ENCODE measurements around the gene SPTBN5. TPM values are rescaled to one million over a fixed set of nuclear protein-coding genes. Genes with fewer than 3 reads are reported as not detected.

SPTBN5 gene
- total RNA-seq, 2 experiments from 2014 or later, result 0.54 to 0.91 TPM

- DNase-seq (no peak), ATAC-seq (no peak)
- H3K36me3 Mint-ChIP-seq, result peaks cover 33% of the 10 kb centered on the region
- H3K4me3 Mint-ChIP-seq, result no peak overlapping the region
- H3K9me3 Mint-ChIP-seq (ENCODE audit: low read depth), result peaks cover 3% of the 10 kb centered on the region
- peaks cover 10% of the 10 kb centered on the region for H3K4me1 Mint-ChIP-seq
- CTCF ChIA-PET, result interaction anchor here (1.5 to 1.7 kb wide), 3 partner anchors 83 to 134 kb away, joined by 3 to 7 read pairs (median 3); no protein-coding TSS in a partner anchor
- H3K27me3 Mint-ChIP-seq, result no peaks in the 10 kb centered on the region
- no peak overlapping the region for H3K27ac Mint-ChIP-seq
Observed at GRCh38 chr15:41906608-41907007, 12.8 kb upstream of the SPTBN5 start.

- H3K4me3 Mint-ChIP-seq, result no peak overlapping the region
- H3K27me3 Mint-ChIP-seq, result no peaks in the 10 kb centered on the region
- CTCF ChIA-PET, result interaction anchor here (0.6 to 7.0 kb wide), 43 partner anchors 8 to 504 kb away, joined by 3 to 130 read pairs (median 4); partner anchors contain the start of genes EHD4, JMJD7, MAPKBP1 and MGA
- no peak for ATAC-seq
- H3K36me3 Mint-ChIP-seq, result peaks cover 38% of the 10 kb centered on the region
- peak overlapping the region; percentile 74 for H3K27ac Mint-ChIP-seq
- H3K4me1 Mint-ChIP-seq, result peaks cover 14% of the 10 kb centered on the region
- peaks cover 3% of the 10 kb centered on the region for H3K9me3 Mint-ChIP-seq (ENCODE audit: low read depth)
- no peak for DNase-seq
Observed at GRCh38 chr15:41905036-41905793, 11.4 kb upstream of the SPTBN5 start.

- H3K4me3 Mint-ChIP-seq, result no peak overlapping the region
- H3K4me1 Mint-ChIP-seq, result peaks cover 18% of the 10 kb centered on the region
- peaks cover 3% of the 10 kb centered on the region for H3K9me3 Mint-ChIP-seq (ENCODE audit: low read depth)
- peaks cover 36% of the 10 kb centered on the region for H3K36me3 Mint-ChIP-seq
- DNase-seq, result peak; percentile 80
- peak; percentile 92 for ATAC-seq
- H3K27me3 Mint-ChIP-seq, result no peaks in the 10 kb centered on the region
- CTCF ChIA-PET, result interaction anchor here (0.6 to 7.0 kb wide), 43 partner anchors 8 to 503 kb away, joined by 3 to 130 read pairs (median 4); partner anchors contain the start of genes EHD4, JMJD7, MAPKBP1 and MGA
- peak overlapping the region; percentile 74 for H3K27ac Mint-ChIP-seq
Observed at GRCh38 chr15:41904541-41905005, 10.7 kb upstream of the SPTBN5 start.

- Mint-ChIP-seq H3K9me3 (ENCODE audit: low read depth) (peaks cover 3% of the 10 kb centered on the region), H3K27me3 (no peaks in the 10 kb centered on the region), H3K4me1 (peaks cover 20% of the 10 kb centered on the region), H3K36me3 (peaks cover 30% of the 10 kb centered on the region), H3K4me3 (no peak overlapping the region), H3K27ac (no peak overlapping the region)
- DNase-seq (no peak), ATAC-seq (no peak)
- CTCF ChIA-PET, result interaction anchor here (1.1 to 7.0 kb wide), 10 partner anchors 10 to 438 kb away, joined by 4 to 130 read pairs (median 14); partner anchors contain the start of genes MAPKBP1 and SPTBN5
Observed at GRCh38 chr15:41903782-41904181, 9.9 kb upstream of the SPTBN5 start.

GRCh38 chr15:41901431-41901830 is 7.6 kb upstream of the SPTBN5 start:
- Mint-ChIP-seq H3K27ac (no peak overlapping the region), H3K4me3 (no peak overlapping the region), H3K36me3 (peaks cover 16% of the 10 kb centered on the region), H3K9me3 (ENCODE audit: low read depth) (peaks cover 3% of the 10 kb centered on the region), H3K4me1 (peaks cover 20% of the 10 kb centered on the region), H3K27me3 (no peaks in the 10 kb centered on the region)
- ATAC-seq, result no peak
- DNase-seq, result no peak
- CTCF ChIA-PET, result interaction anchor here (0.6 to 7.0 kb wide), 5 partner anchors 8 to 205 kb away, joined by 3 to 130 read pairs (median 6); partner anchors contain the start of genes MAPKBP1 and SPTBN5

GRCh38 chr15:41900526-41901380 is 6.9 kb upstream of the SPTBN5 start:
- peaks cover 25% of the 10 kb centered on the region for H3K4me1 Mint-ChIP-seq
- H3K27me3 Mint-ChIP-seq, result no peaks in the 10 kb centered on the region
- no peak for DNase-seq

GRCh38 chr15:41899854-41900442 is 6.1 kb upstream of the SPTBN5 start:
- H3K4me1 Mint-ChIP-seq, result peaks cover 30% of the 10 kb centered on the region
- H3K4me3 Mint-ChIP-seq, result no peak overlapping the region
- H3K27me3 Mint-ChIP-seq, result no peaks in the 10 kb centered on the region
- no peaks in the 10 kb centered on the region for H3K9me3 Mint-ChIP-seq (ENCODE audit: low read depth)
- H3K36me3 Mint-ChIP-seq, result peaks cover 9% of the 10 kb centered on the region
- peak overlapping the region; percentile 30 for H3K27ac Mint-ChIP-seq
- DNase-seq, result no peak
- ATAC-seq, result no peak
- CTCF ChIA-PET, result interaction anchor here (2.6 to 7.0 kb wide), 2 partner anchors 55 to 126 kb away, joined by 6 to 130 read pairs; partner anchors contain the start of gene MAPKBP1

More at GRCh38 chr15:41900526-41901380, 6.9 kb upstream of the SPTBN5 start:
- no peak for ATAC-seq
- CTCF ChIA-PET, result interaction anchor here (0.6 to 7.0 kb wide), 4 partner anchors 56 to 205 kb away, joined by 3 to 130 read pairs (median 5); partner anchors contain the start of gene MAPKBP1
- no peak overlapping the region for H3K4me3 Mint-ChIP-seq
- H3K27ac Mint-ChIP-seq, result no peak overlapping the region
- no peaks in the 10 kb centered on the region for H3K9me3 Mint-ChIP-seq (ENCODE audit: low read depth)
- peaks cover 12% of the 10 kb centered on the region for H3K36me3 Mint-ChIP-seq

- Mint-ChIP-seq H3K36me3 (peaks cover 9% of the 10 kb centered on the region), H3K4me3 (no peak overlapping the region), H3K27ac (peak overlapping the region; percentile 22), H3K27me3 (no peaks in the 10 kb centered on the region), H3K9me3 (ENCODE audit: low read depth) (no peaks in the 10 kb centered on the region), H3K4me1 (peaks cover 39% of the 10 kb centered on the region)
- no peak for DNase-seq
- CTCF ChIA-PET, result interaction anchor here (0.8 to 1.5 kb wide), 2 partner anchors 26 to 123 kb away, joined by 4 to 5 read pairs; partner anchors contain the start of gene MAPKBP1
- no peak for ATAC-seq
Observed at GRCh38 chr15:41897363-41897799, 3.5 kb upstream of the SPTBN5 start.

GRCh38 chr15:41896566-41896965 is 2.7 kb upstream of the SPTBN5 start:
- CTCF ChIA-PET, result interaction anchor here (1.5 to 5.2 kb wide), 2 partner anchors 7 to 25 kb away, joined by 4 to 47 read pairs; no protein-coding TSS in a partner anchor
- H3K27ac Mint-ChIP-seq, result no peak overlapping the region

GRCh38 chr15:41895957-41896356 is 2.1 kb upstream of the SPTBN5 start:
- DNase-seq, result no peak
- Mint-ChIP-seq H3K9me3 (ENCODE audit: low read depth) (no peaks in the 10 kb centered on the region), H3K27me3 (no peaks in the 10 kb centered on the region), H3K27ac (peak overlapping the region; percentile 17), H3K4me1 (peaks cover 41% of the 10 kb centered on the region), H3K36me3 (peaks cover 6% of the 10 kb centered on the region), H3K4me3 (no peak overlapping the region)
- no peak for ATAC-seq
- CTCF ChIA-PET, result interaction anchor here (1.0 to 5.2 kb wide), 5 partner anchors 7 to 123 kb away, joined by 3 to 47 read pairs (median 6); partner anchors contain the start of gene MAPKBP1

More at GRCh38 chr15:41896566-41896965, 2.7 kb upstream of the SPTBN5 start:
- no peak overlapping the region for H3K4me3 Mint-ChIP-seq
- H3K9me3 Mint-ChIP-seq (ENCODE audit: low read depth), result no peaks in the 10 kb centered on the region
- H3K4me1 Mint-ChIP-seq, result peaks cover 41% of the 10 kb centered on the region
- DNase-seq, result no peak
- no peaks in the 10 kb centered on the region for H3K27me3 Mint-ChIP-seq
- ATAC-seq, result no peak
- H3K36me3 Mint-ChIP-seq, result peaks cover 9% of the 10 kb centered on the region

GRCh38 chr15:41895491-41895890 is 1.6 kb upstream of the SPTBN5 start:
- no peak for ATAC-seq
- Mint-ChIP-seq H3K4me3 (peak overlapping the region; percentile 68), H3K4me1 (peaks cover 38% of the 10 kb centered on the region), H3K9me3 (ENCODE audit: low read depth) (no peaks in the 10 kb centered on the region), H3K27ac (peak overlapping the region; percentile 96), H3K27me3 (no peaks in the 10 kb centered on the region), H3K36me3 (peaks cover 3% of the 10 kb centered on the region)
- CTCF ChIA-PET, result interaction anchor here (0.7 to 5.2 kb wide), 9 partner anchors 8 to 122 kb away, joined by 3 to 47 read pairs (median 4); partner anchors contain the start of gene MAPKBP1
- no peak for DNase-seq

- peaks cover 34% of the 10 kb centered on the region for H3K4me1 Mint-ChIP-seq
- no peaks in the 10 kb centered on the region for H3K9me3 Mint-ChIP-seq (ENCODE audit: low read depth)
- peak; percentile 96 for DNase-seq
- peak overlapping the region; percentile 96 for H3K27ac Mint-ChIP-seq
- H3K36me3 Mint-ChIP-seq, result peaks cover 2% of the 10 kb centered on the region
- ATAC-seq, result peak; percentile 98
- CTCF ChIA-PET, result interaction anchor here (0.7 to 5.2 kb wide), 10 partner anchors 9 to 122 kb away, joined by 3 to 47 read pairs (median 4); partner anchors contain the start of gene MAPKBP1
- H3K4me3 Mint-ChIP-seq, result peak overlapping the region; percentile 68
- H3K27me3 Mint-ChIP-seq, result no peaks in the 10 kb centered on the region
Observed at GRCh38 chr15:41894791-41895463, 1.1 kb upstream of the SPTBN5 start.
